ENCODE measurements around the gene ARHGAP22.

Gene ARHGAP22

GRCh38 chr10:48542471-48543181, 62.2 kb downstream of the ARHGAP22 start:
- no peak for TF ChIP-seq CTCF (IDR thresholded peaks at IDR 0.05; ENCODE audit: borderline replicate concordance, insufficient read depth, low read depth, low read length)
- H3K4me3 ChIP-seq (ENCODE audit: low read depth, low read length) = no peak overlapping the region

DNA sequence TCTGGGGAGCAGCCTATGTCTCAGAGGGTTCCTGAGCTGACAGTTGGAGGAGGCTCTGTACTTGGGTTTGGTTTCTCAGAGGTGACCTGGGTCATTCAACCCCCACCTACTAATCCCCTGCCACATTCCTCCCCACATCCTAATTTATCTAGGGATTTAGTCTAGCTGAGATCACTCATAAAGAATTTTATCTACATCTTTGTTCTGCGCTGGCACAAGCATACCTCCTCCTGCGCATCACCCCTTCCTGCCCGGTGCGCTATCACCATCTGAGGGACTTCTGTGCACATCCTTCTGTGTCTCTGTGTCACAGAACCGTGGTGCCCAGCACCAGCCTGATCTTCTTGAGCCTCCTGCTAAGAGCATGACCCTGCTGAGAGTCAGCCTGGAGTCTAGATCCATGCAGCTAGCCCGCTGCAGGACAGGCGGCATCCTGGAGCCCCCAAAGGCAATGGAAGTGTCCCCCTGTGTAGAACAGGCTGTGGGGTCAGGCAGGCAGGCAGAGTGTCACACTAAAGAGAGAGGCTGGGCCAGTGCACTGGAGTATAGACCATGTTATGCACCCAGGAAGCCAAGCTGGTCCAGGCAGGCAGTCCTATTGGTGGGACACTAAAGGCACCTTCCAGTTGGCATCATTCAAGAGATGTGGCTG, 63.6 kb downstream of the ARHGAP22 start:
- H3K4me3 ChIP-seq (ENCODE audit: low read depth, low read length) = no peak overlapping the region

GRCh38 chr10:48538611-48539010, 66.3 kb downstream of the ARHGAP22 start:
- no peak for TF ChIP-seq CTCF (IDR thresholded peaks at IDR 0.05; ENCODE audit: borderline replicate concordance, insufficient read depth, low read depth, low read length)
- no peak overlapping the region for H3K4me3 ChIP-seq (ENCODE audit: low read depth, low read length)

More for the DNA sequence above, 63.6 kb downstream of the ARHGAP22 start:
- TF ChIP-seq CTCF (IDR thresholded peaks at IDR 0.05; ENCODE audit: borderline replicate concordance, insufficient read depth, low read depth, low read length) = no peak

GRCh38 chr10:48536916-48537890, 67.7 kb downstream of the ARHGAP22 start:
- TF ChIP-seq CTCF (IDR thresholded peaks at IDR 0.05; ENCODE audit: borderline replicate concordance, insufficient read depth, low read depth, low read length) = no peak
- H3K4me3 ChIP-seq (ENCODE audit: low read depth, low read length) = no peak overlapping the region

GRCh38 chr10:48536156-48536500, 68.7 kb downstream of the ARHGAP22 start:
- H3K4me3 ChIP-seq (ENCODE audit: low read depth, low read length) = no peak overlapping the region
- TF ChIP-seq CTCF (IDR thresholded peaks at IDR 0.05; ENCODE audit: borderline replicate concordance, insufficient read depth, low read depth, low read length) = no peak

DNA sequence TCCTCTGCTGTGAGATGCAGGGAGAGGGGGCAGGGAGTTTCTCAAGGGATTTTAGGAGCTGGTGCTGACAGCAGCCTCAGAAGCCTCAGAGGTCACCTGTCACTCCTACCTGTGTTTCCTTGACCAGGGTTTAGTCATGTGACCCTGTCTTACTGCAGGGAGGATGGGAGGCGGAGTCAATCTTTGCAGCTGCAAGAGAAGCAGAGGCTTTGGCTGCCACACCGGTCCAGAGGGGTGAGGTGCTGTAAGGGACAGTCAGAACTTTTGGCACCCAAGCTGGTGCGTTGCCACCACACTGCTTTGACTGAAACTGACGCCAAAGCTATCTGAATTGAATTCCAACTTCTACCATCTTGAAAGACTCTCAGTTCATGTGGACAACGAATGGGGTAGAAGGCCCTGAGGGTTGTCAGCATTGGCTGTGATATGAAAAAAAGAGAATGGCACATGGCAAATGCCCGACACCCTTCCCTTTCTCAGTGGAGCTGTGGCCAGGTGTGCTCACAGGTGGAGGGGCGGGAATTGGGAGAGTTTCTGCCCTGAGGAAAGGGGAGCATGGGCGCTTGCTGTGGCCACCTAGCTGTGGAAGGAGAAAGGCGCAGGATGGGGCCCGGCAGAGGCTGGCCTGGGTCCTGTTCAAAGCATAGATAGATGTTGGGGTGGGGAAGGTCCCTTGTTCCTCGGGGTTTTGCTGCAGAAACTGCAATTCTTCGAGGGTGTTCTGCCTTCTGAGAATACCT, 69.3 kb downstream of the ARHGAP22 start:
- peak; percentile 37; the same call in 1 of the 2 replicates for TF ChIP-seq CTCF (IDR thresholded peaks at IDR 0.05; ENCODE audit: borderline replicate concordance, insufficient read depth, low read depth, low read length)
- no peak overlapping the region for H3K4me3 ChIP-seq (ENCODE audit: low read depth, low read length)

Measured in GM12875 (cell line).